ENCODE data around the gene DTNB. TPM values are rescaled to one million over a fixed set of nuclear protein-coding genes. Genes with fewer than 3 reads are reported as not detected.

DTNB gene
- total and polyA plus RNA-seq, 8 donors = 10.5 to 70.0 (median 33.7) TPM

DNA sequence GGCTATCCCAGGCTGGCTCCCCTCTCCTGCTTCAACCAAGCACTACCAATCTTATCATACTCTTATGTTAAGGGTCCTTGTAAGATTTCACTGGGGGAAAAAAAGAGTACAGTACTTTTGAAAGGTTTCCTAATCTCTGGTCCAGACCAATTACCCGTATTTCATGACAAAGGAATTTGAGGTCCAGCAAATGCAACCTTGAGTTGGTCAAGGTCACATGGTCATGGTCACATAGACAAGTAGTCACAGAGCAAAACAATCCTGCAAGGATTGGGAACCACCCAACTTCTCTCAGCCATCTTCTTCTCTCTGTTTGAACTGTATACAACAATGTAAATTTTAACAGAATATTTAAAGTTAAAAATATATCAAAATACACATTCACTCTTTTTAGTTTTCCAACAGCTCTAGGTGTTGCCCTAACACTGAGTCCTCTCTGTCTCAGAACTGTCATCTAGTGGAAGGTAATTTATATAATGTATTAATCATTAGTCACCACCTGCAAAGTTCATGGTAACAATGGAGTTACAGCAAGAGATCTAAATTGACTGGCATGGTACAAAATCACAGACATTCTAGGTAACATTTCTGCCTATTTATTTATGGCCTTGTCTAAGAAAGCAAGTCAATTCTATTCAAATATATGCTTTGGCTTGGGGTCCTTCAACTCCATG is 21.5 kb downstream of the DTNB start:
- Histone ChIP-seq H3K27ac (no peak overlapping the region), H3K4me1 (peaks cover 0 to 3% (median 0%) of the 10 kb centered on the region in 4 donors), H3K36me3 (peaks cover 0 to 16% (median 6%) of the 10 kb centered on the region in 4 donors), H3K27me3 (no peaks in the 10 kb centered on the region), H3K9me3 (no peaks in the 10 kb centered on the region), H3K4me3 (no peak overlapping the region)
- no peak for TF ChIP-seq POLR2A (IDR thresholded peaks at IDR 0.05)
- TF ChIP-seq POLR2AphosphoS5 (IDR thresholded peaks at IDR 0.05) = no peak
- TF ChIP-seq EP300 (IDR thresholded peaks at IDR 0.05) = no peak
- TF ChIP-seq, protein P1, sequence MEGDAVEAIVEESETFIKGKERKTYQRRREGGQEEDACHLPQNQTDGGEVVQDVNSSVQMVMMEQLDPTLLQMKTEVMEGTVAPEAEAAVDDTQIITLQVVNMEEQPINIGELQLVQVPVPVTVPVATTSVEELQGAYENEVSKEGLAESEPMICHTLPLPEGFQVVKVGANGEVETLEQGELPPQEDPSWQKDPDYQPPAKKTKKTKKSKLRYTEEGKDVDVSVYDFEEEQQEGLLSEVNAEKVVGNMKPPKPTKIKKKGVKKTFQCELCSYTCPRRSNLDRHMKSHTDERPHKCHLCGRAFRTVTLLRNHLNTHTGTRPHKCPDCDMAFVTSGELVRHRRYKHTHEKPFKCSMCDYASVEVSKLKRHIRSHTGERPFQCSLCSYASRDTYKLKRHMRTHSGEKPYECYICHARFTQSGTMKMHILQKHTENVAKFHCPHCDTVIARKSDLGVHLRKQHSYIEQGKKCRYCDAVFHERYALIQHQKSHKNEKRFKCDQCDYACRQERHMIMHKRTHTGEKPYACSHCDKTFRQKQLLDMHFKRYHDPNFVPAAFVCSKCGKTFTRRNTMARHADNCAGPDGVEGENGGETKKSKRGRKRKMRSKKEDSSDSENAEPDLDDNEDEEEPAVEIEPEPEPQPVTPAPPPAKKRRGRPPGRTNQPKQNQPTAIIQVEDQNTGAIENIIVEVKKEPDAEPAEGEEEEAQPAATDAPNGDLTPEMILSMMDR (IDR thresholded peaks at IDR 0.05) = no peak
- intact Hi-C loops (cut with DNase I; ENCODE audit: low total_unique reads) = no loop called here
- 71 to 84% (median 76%) methylated on average over 1 of the region's 1 CpG for WGBS, 5 donors
- DNase-seq = no peak

DNA sequence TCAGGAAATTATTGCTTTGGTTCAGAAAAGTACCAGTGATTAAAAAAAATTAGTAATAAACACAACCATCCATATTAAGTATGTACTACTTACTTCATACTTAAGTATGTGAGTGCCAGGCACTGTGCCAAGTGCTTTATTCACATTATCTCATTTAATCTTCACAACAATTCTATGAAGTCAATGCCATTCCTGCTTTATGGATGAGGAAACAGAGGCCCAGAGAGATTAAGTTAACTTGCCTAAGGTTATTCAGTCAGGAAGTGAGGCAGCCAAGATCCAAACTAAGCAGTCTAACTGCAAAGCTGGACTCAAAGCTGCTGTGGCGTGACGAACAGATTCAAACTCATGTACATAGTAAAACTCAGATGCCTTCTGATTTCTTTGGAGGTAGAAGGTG is 22.3 kb downstream of the DTNB start:
- Histone ChIP-seq H3K4me3 (no peak overlapping the region), H3K36me3 (peaks cover 0 to 16% (median 6%) of the 10 kb centered on the region in 4 donors), H3K9me3 (no peaks in the 10 kb centered on the region), H3K4me1 (no peaks in the 10 kb centered on the region), H3K27me3 (no peaks in the 10 kb centered on the region), H3K27ac (no peak overlapping the region)
- intact Hi-C loops (cut with DNase I; ENCODE audit: low total_unique reads) = no loop called here
- DNase-seq = no peak
- TF ChIP-seq POLR2A (IDR thresholded peaks at IDR 0.05) = no peak
- no peak for TF ChIP-seq EP300 (IDR thresholded peaks at IDR 0.05)
- no peak for TF ChIP-seq POLR2AphosphoS5 (IDR thresholded peaks at IDR 0.05)
- TF ChIP-seq, protein P1 (IDR thresholded peaks at IDR 0.05) = no peak
- 41 to 83% (median 68%) methylated on average over 2 of the region's 2 CpGs for WGBS, 5 donors

DNA sequence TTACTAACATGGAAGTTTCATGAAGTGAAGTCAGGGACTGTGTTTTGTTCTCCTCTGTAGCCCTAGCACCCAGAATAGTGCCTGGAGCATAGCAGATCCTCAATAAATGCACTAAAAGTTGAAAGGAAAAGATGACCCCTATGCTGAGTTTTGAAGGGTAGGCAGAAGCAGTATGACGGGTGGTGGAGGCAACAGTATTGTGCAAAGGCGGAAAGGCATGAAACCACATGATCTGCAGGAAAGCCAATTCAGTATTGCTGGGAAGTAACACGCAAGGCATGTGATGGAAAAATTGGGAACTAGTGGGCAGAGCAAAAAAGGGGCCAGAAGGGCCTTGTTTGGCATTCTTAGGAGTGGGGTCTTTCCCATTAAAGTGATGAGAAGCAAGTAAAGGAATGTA is 23.1 kb downstream of the DTNB start:
- Histone ChIP-seq H3K27me3 (no peaks in the 10 kb centered on the region), H3K4me3 (no peak overlapping the region), H3K27ac (peak overlapping the region in 1 of 5 donors; percentile 46), H3K9me3 (no peaks in the 10 kb centered on the region), H3K36me3 (peaks cover 0 to 16% (median 6%) of the 10 kb centered on the region in 4 donors), H3K4me1 (no peaks in the 10 kb centered on the region)
- DNase-seq = no peak
- TF ChIP-seq, protein P1 (IDR thresholded peaks at IDR 0.05) = no peak
- TF ChIP-seq POLR2A (IDR thresholded peaks at IDR 0.05) = no peak
- no peak for TF ChIP-seq EP300 (IDR thresholded peaks at IDR 0.05)
- TF ChIP-seq POLR2AphosphoS5 (IDR thresholded peaks at IDR 0.05) = no peak
- intact Hi-C loops (cut with DNase I; ENCODE audit: low total_unique reads) = no loop called here
- 87 to 95% (median 94%) methylated on average over 3 of the region's 3 CpGs for WGBS, 5 donors

DNA sequence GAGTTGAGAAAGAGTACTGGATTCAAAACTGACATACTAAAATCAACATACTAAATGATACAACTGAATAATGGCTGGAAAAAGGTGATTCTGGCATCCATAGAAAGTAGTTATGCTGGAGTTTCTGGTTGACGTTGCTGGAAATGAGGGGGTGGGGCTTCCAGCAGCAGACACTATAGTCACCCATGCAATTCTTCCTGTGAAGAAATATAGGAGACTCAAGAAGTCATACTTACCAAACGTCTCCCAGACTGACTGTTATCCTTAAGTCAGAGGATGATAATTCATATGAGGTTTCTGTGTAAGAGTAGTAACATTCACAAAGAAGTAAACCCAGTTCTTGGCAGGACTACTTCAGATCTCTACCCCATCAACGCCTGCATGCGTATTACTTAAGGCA is 23.6 kb downstream of the DTNB start:
- Histone ChIP-seq H3K36me3 (peaks cover 0 to 16% (median 6%) of the 10 kb centered on the region in 4 donors), H3K27ac (peak overlapping the region in 1 of 5 donors; percentile 46), H3K27me3 (no peaks in the 10 kb centered on the region), H3K9me3 (no peaks in the 10 kb centered on the region), H3K4me1 (no peaks in the 10 kb centered on the region), H3K4me3 (no peak overlapping the region)
- TF ChIP-seq EP300 (IDR thresholded peaks at IDR 0.05) = no peak
- TF ChIP-seq, protein P1 (IDR thresholded peaks at IDR 0.05) = no peak
- no peak for TF ChIP-seq POLR2A (IDR thresholded peaks at IDR 0.05)
- TF ChIP-seq POLR2AphosphoS5 (IDR thresholded peaks at IDR 0.05) = no peak
- intact Hi-C loops (cut with DNase I; ENCODE audit: low total_unique reads) = no loop called here
- no peak for DNase-seq
- WGBS, 5 donors = 70 to 85% (median 82%) methylated on average over 4 of the region's 4 CpGs
